Raji (cell line): ENCODE data around the gene EFNA5.

ENCODE experiments used
- POLR2A ChIP-seq: IDR thresholded peaks from 2 replicates; pipeline ENCODE4 v1.6.1; 2011; ENCODE audit warnings: low read depth, low read length, control low read depth; ENCODE audit not compliant: insufficient read depth

Gene EFNA5

DNA sequence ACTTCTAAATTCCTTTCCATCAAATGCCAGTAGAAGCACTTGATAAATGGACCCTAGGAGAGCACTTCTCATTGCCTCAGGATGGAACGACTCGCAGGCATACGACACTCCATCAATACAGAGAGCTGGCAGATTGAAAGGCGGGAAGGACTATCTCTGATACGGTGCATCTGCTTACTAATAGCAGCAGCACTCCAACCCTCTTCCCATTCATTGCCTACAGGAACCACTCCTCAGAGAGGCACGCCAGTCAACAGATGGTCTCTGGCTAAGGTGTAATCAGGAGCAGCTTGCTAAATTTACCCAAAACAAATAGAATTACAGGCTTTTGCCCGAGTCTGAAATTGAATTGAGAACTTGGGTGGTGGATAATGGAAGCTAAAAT lies 168.1 kb downstream of the EFNA5 start:
- TF ChIP-seq POLR2A: no peak

DNA sequence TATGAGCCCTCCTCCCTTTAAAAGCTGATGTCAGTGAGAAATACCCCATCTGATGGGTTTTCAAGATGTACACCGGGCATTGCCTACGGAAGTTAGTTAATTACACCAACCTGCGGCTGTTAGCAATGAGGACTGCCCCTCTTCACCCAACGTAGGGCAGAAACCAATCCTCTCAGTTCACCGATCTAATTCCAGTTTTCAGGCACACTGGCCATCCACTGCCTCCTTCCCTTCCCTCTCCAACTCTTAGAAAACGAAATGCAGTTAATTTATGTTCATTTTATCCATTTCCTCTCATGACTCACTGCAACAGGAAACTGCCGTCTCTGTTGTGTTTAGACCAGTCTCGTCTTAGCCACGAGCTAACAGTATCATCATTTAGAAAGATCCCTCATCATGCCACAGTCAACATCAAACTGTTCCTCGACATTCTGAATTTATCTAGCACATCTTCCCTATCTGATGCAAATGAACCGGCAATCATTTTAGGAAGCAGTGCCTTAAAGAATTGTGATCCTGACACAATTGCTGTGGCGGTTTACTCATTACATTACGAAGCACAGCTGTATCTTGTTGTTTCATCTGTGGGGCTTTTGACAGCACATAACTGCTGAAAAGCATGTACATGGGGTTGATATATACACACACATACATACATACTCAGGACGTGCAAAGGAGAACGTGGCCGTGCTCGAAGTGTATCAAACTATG lies 168.6 kb downstream of the EFNA5 start:
- no peak for TF ChIP-seq POLR2A

DNA sequence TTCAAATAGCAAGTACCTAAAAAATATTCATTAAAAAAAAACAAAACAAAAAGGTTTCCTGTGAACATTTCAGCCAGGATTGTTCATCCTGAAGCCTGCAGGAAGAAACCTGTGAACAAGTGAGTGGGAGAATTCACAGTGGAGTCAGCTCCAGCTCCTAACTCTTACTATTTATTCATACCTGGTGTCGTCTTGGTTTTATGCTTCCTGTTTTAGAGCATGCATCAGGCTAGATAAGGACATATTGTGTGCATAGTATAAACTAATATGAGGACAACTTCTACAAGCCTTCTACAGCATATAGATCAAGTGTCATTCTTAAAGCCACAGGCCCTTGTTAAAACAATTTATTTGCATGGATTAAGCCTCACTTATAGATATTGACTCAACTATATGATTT lies 169.9 kb downstream of the EFNA5 start:
- no peak for TF ChIP-seq POLR2A

DNA sequence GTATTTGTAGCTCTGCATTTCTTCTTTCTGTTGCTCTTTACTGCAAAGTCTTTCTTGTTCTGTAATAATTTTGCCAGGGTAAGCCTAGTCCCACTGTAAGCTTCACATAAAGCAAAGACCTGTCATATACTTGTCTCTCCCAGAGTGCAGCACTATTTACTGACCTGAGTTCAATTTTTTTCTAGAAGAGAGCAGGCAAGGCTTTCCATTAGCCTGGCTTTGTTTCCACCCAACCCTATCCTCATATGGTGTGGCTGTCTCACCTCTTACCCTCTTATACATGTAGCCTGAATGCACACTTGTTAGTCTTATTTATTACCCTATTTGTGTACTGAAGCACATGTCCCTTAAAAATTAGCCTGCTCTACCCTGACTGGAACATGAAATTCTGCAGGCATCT lies 170.4 kb downstream of the EFNA5 start:
- TF ChIP-seq POLR2A: no peak

DNA sequence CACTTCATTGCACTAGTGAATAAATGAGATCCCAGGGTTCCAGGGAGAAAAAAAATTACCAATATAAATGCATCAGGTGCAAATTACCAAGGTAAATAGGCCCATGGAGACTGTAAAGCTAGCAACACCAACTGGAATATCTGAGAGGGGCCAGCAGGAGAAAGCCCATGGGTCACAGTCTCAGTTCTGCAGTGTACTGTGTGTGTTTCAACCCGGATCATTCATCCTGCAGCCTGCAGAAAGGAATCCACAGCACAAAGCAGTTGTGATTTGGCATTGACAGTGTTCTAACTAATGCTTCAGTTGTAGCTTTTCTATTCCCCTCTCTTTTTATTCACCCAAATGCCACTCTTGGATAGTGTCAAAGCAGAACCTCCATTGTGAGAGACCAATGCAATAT lies 171.0 kb downstream of the EFNA5 start:
- TF ChIP-seq POLR2A: no peak

DNA sequence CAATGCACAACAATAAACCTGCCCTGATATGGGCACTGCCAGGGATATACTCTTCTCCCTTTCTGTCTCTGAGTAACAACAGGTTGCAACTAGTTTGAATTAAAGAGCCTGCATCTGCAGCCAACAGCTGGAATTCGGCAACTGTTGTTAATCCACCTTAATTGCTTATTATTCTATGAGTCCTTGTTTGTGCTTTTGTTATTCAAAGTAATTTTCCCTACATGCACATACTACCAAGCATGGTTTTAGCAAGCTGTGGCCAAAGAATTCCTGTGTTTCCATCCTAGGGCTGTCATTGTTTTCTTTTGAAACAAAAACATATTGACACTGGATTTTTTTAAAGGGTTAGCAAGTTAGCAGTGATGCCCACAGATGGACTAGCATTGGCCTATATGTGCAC lies 171.5 kb downstream of the EFNA5 start:
- no peak for TF ChIP-seq POLR2A

DNA sequence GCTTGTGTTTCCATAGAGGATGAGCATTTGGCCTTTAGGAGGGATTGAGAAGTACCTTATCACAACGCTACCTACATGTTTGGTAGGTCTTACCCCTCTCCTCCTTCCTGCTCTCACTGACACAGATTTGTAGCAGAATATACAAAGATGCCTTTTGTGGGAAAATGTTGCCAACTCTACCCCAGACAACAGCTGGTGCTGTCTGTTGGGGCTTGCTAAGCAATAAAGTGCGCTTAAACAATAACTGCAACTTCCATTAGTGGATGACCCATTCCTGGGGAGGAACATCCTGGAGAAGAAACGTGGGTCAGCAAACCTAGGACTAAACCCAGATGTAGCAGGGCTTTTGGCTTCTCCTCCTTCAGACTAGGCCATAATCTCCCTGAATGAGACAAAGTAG lies 174.3 kb downstream of the EFNA5 start:
- no peak for TF ChIP-seq POLR2A

DNA sequence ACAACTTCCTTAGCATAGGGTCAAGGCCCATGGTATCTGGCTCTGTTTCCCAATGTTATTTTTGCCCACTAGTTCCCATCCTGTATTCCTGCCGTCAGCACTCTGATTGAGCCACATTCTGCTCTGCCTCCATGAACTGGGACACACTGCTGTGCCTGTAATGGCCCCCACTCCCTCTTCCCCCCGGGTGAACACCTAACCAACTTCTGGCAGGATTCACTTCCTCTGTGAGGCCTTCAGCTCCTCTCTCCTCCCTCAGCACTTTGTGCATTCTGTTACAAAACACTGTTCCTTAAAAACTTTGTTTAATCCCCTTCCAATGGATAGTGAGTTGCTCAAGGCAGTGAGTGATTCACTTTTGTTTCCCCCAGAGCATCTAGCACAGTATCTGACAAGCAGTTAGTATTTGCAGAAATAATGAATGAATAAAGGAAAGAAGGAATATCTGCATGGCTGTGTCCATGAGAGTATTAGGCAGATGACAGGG lies 183.6 kb downstream of the EFNA5 start:
- TF ChIP-seq POLR2A: no peak

DNA sequence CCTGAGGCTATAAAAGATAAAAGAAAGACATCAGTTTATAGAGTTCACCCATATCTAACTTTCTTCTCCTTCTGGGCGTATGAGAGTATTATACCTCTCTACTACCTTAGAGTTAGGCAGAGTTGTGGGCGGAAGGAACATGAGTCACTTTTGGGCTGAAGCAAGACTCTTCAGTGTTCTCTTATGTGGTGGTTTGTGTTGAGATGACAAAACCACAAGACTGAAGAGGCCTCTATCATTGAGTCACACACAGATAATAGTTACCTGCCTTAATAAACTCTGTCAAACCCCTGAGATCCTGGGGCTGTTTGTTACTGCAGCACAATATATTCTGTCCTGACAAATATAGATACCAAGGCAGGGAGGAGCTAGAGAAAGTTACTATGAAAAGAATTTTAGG lies 184.2 kb downstream of the EFNA5 start:
- TF ChIP-seq POLR2A: no peak

DNA sequence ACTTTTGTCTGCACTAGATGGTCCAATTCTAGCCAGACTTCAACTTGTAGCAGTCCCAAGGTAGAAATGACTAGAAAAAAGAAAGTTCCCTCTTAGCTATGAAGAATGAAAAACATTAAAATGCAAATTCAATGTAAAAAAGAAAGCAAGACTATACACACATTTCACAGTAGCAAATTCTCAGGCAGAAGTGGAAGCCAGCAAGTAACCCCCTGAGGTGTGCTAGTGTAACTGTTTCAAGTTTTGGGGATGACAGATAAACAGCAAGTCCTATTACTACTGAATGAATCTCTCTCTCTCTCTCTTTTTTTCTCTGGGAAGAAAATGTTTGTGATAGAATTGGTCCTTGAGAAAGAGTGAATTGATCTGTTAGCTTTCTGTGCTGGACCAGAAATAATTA lies 185.6 kb downstream of the EFNA5 start:
- TF ChIP-seq POLR2A: no peak

DNA sequence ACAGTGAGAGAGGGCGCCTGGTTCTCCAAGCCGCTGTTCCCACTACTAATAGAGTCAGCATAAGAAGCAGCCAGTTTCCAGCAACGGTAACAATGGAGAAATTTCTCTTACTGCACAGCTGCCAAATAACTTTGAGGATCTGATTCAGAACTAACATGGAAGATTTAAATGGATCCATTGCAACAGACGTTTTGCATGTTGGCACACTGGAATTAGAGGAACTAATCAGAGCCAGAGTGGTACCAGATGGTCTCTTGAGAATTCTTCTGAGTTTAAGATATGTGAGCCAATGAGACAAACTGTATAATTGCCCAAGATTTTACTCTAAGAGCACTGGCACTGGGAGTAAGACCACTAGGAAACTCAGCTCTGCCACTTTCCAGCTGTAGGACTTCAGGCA lies 186.5 kb downstream of the EFNA5 start:
- no peak for TF ChIP-seq POLR2A

DNA sequence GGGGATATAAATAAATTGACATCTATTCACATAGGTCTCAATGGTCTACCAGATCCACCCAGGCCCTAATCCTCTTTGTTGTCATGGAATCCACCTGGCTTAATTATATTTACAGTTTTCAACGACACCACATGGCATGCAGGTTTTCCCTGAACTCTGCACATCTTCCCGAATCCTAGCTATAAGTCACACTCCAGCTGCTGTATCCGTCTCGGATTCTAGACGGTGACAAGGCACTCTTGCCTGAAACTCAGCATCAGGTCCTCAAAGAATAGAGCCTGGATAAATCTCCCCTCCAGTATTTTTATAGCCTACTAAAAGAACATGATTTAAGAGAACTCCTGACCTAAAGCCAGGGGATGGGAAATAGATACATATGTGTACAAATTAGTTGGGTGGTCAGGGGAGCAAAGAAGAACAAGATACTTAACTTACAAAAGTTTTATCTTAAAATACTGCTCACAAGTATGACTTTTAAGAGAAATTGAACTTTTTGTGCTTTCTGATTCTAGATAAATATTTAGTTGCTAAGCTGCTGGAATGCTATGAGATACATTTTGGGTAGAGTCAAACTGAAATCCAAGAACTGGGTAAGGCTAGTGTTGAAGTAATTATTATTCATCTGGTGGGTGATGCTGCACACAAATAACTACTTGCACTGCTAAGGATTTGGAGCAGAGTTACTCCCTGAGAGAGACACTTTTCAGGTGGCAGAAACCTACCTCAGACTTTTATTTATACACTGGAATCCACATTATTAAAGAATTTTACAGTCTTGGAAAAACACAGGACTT lies 187.3 kb downstream of the EFNA5 start:
- no peak for TF ChIP-seq POLR2A

DNA sequence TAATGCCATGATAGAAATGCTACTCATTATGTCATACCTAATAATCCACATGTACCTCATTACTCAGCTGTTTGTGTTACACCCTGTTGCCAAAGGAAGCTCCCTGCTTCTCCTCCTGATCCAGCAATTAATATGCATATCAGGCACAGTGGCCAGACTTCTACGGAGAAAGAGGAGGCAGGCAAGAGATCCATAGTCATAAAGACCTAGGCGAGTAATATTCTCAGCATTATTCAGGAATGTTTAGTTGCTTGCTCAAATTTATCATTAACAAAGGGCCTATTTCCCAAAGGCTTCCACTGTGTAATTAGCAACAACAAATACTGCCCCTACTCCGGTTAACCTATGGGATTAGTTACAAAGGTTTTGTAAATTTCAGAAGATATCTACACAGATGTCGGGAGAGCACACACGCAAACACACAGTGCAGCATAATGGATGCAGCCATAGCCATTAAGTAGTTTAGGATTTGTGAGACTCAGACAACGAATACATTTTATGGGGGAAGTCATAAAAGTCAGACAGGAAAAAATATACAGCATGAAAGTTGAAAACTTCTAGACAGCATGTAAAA lies 192.6 kb downstream of the EFNA5 start:
- no peak for TF ChIP-seq POLR2A

DNA sequence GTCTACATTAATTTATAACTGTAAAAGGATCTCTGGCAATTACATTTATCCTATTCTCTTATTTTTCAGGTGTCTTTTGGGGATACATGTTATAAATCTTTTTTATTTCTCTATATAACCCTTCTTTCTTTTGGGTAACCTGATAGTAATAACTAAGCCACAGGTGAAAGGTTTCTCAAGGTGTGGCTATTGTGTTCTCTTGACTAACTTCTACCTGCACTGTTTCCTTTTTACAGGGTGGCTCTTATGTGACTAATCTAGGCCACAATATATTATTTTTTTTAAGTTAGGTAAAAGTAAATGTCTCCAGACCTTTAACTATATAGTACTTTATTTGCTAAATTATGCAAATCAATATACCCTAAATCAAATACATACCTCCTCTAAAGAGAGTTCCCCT lies 193.2 kb downstream of the EFNA5 start:
- no peak for TF ChIP-seq POLR2A

DNA sequence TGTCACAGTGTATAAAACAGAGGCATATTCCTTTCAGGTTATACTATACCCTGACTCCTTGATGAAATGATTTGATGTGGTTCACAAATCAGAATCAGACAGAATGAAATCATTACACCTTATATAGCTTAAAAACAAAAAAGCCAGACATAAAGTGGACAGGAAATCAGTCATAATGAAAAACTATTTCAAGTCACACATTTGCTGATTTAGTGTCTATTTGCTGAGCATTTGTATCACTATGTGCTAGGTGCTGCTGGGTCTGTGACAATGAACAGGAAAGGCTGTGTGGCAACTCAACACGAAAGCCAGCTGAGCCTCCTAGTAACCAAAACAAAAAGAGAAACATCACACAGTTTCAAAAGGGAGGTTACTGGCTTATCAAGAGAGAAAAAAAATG lies 194.0 kb downstream of the EFNA5 start:
- TF ChIP-seq POLR2A: no peak
